GM19452 (cell line): ENCODE results near the gene SLC25A36.

Experiments
- ATAC-seq: cut with Tn5 transposase; IDR thresholded peaks from one replicate; pipeline ENCODE4 v1.9.1; 2021; ENCODE audit not compliant: unreplicated experiment

Gene SLC25A36

GRCh38 chr3:140941434-140942220 is at the start of gene SLC25A36:
SLC25A36 (plus strand) TSS chr3:140941836; CDS start chr3:140942055, 219 bp downstream.
- peak; percentile 99 for ATAC-seq

GRCh38 chr3:140896997-140897396 is 44.6 kb upstream of the SLC25A36 start:
- ATAC-seq = no peak

GRCh38 chr3:140898340-140899180 is 43.1 kb upstream of the SLC25A36 start:
- no peak for ATAC-seq

GRCh38 chr3:140899363-140899762 is 42.3 kb upstream of the SLC25A36 start:
- ATAC-seq = no peak

GRCh38 chr3:140902791-140903190 is 38.8 kb upstream of the SLC25A36 start:
- ATAC-seq = no peak

- ATAC-seq = no peak
Observed at GRCh38 chr3:140903196-140903595, 38.4 kb upstream of the SLC25A36 start.

- ATAC-seq = no peak
Observed at GRCh38 chr3:140904521-140904920, 37.1 kb upstream of the SLC25A36 start.

- no peak for ATAC-seq
Observed at GRCh38 chr3:140905559-140905958, 36.1 kb upstream of the SLC25A36 start.

- ATAC-seq = no peak
Observed at GRCh38 chr3:140906785-140907184, 34.9 kb upstream of the SLC25A36 start.

- no peak for ATAC-seq
Observed at GRCh38 chr3:140910860-140911259, 30.8 kb upstream of the SLC25A36 start.

GRCh38 chr3:140911822-140912221 is 29.8 kb upstream of the SLC25A36 start:
- ATAC-seq = no peak

GRCh38 chr3:140913728-140914127 is 27.9 kb upstream of the SLC25A36 start:
- no peak for ATAC-seq

GRCh38 chr3:140914384-140914945 is 27.2 kb upstream of the SLC25A36 start:
- ATAC-seq = no peak

GRCh38 chr3:140916603-140917002 is 25.0 kb upstream of the SLC25A36 start:
- no peak for ATAC-seq

GRCh38 chr3:140917772-140918171 is 23.9 kb upstream of the SLC25A36 start:
- no peak for ATAC-seq

GRCh38 chr3:140920029-140920428 is 21.6 kb upstream of the SLC25A36 start:
- ATAC-seq = no peak

GRCh38 chr3:140922634-140923033 is 19.0 kb upstream of the SLC25A36 start:
- no peak for ATAC-seq

GRCh38 chr3:140924097-140924873 is 17.4 kb upstream of the SLC25A36 start:
- ATAC-seq = no peak

GRCh38 chr3:140927279-140928069 is 14.2 kb upstream of the SLC25A36 start:
- ATAC-seq = no peak

- no peak for ATAC-seq
Observed at GRCh38 chr3:140929446-140929845, 12.2 kb upstream of the SLC25A36 start.
